GM19455 (cell line): ENCODE results near the gene ITGA3.

ENCODE experiments used
- ATAC-seq: cut with Tn5 transposase; IDR thresholded peaks from one replicate; pipeline ENCODE4 v1.9.1; 2021; ENCODE audit not compliant: unreplicated experiment

The ITGA3 gene

GRCh38 chr17:50106393-50107131, 50.7 kb downstream of the ITGA3 start:
- ATAC-seq: no peak

- ATAC-seq: no peak
These were observed 52.0 kb downstream of the ITGA3 start for GRCh38 chr17:50107790-50108414.

- no peak for ATAC-seq
These were observed 52.6 kb downstream of the ITGA3 start for GRCh38 chr17:50108556-50108955.

GRCh38 chr17:50109207-50109606, 53.3 kb downstream of the ITGA3 start:
- no peak for ATAC-seq

GRCh38 chr17:50109785-50110184, 53.9 kb downstream of the ITGA3 start:
- ATAC-seq: no peak

- ATAC-seq: no peak
These were observed 54.9 kb downstream of the ITGA3 start for GRCh38 chr17:50110591-50111349.

- no peak for ATAC-seq
These were observed 56.1 kb downstream of the ITGA3 start for GRCh38 chr17:50111673-50112655.

GRCh38 chr17:50112694-50113093, 56.8 kb downstream of the ITGA3 start:
- ATAC-seq: no peak

GRCh38 chr17:50113624-50114320, 57.9 kb downstream of the ITGA3 start:
- no peak for ATAC-seq

GRCh38 chr17:50114401-50114800, 58.5 kb downstream of the ITGA3 start:
- no peak for ATAC-seq

- ATAC-seq: no peak
These were observed 59.0 kb downstream of the ITGA3 start for GRCh38 chr17:50114849-50115357.

GRCh38 chr17:50115756-50116155, 59.8 kb downstream of the ITGA3 start:
- no peak for ATAC-seq

- ATAC-seq: no peak
These were observed 61.5 kb downstream of the ITGA3 start for GRCh38 chr17:50117202-50118051.

- ATAC-seq: no peak
These were observed 62.3 kb downstream of the ITGA3 start for GRCh38 chr17:50118076-50118827.

GRCh38 chr17:50118828-50119218, 62.9 kb downstream of the ITGA3 start:
- no peak for ATAC-seq

GRCh38 chr17:50120475-50121253, 64.8 kb downstream of the ITGA3 start:
- no peak for ATAC-seq

- no peak for ATAC-seq
These were observed 67.0 kb downstream of the ITGA3 start for GRCh38 chr17:50122945-50123344.
